Renal pelvis (tissue), 4 donors: Measurements from ENCODE around the gene RAMACL. TPM values are rescaled to one million over a fixed set of nuclear protein-coding genes. Genes with fewer than 3 reads are reported as not detected.
"Not testable (repeated sequence)": the region's sequence is repeated elsewhere in the genome, so short reads cannot be mapped to it uniquely, and the experiment has no call there.

ENCODE experiments used
- DNase-seq: peaks from one replicate; pipeline ENCODE4 v3.0.0-alpha.2; 2013
- polyA plus RNA-seq, 3 donors: library from polyadenylated mRNA; unstranded; fragments of 120-200 nt; gene quantifications; one replicate each; pipeline ENCODE4 v1.2.1, GENCODE V29; 2013; ENCODE audit not compliant: insufficient read length in 3 of 3

RAMACL gene
- polyA plus RNA-seq, 3 donors = 0.09 to 0.53 (median 0.25) TPM

GRCh38 chr6:166598441-166599138 lies 12.1 kb upstream of the RAMACL start:
- DNase-seq = no peak

DNA sequence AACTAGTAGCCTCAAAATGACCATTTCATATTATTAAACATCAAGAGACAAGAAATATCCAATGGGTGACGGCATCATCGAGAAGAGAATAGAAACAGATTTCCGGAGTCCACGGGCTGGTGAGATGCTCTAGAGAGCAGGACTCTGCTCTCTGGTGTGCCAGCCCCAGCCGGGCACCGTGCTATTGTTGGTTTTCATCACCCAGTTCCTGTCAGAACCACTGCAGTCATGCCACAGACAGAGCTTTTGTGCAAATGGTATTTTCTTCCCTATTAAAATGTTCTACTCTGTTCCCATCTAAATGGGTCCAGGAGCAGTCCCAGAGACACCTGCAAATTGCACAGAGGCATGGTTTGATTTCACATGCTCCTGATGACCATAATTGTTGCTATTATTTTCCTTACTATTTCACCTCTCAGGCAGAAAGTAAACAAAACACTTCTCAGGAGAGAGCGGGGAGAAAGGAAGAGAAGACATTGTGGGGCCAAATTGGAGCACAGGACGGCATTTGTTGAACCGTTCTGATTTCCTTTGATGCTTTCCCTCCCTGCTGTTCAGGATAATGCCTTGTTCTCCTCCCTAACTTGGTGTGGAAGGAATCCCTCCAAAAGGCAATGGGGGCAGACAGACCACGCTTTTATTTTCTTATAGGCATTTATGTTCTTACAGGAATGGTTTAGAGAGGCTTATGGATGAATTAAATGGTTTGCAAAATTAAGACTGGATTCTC lies 11.4 kb upstream of the RAMACL start:
- DNase-seq = no peak

GRCh38 chr6:166596776-166597507 lies 10.5 kb upstream of the RAMACL start:
- DNase-seq = no peak

GRCh38 chr6:166595949-166596348 lies 9.5 kb upstream of the RAMACL start:
- DNase-seq = no peak

DNA sequence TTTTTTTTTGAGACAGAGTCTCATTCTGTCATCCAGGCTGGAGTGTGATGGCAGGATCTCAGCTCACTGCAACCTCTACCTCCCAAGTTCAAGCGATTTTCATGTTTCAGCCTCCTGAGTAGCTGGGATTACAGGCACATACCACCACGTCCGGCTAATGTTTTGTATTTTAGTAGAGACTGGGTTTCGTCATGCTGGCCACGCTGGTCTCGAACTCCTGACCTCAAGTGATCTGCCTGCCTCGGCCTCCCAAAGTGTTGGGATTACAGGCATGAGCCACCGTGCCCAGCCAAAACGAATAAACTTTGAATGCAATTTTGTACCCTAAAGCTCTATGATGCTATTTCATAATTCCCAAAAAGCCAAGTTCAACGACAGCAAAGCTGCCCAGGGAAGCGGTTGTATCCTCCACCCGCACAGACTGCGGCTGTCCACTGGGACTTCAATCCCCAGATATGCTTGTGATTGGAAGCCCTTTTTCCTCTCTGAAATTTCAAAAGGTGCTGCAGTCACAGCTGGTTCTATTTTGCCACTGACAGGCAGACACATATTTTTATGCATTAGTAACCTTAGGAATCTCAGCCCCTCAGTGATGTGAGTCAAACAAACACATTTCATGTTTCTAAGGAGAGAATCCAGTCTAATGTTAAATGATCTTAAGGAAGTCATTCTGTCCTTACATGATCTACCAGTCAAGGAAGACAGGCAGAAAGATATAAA lies 8.7 kb upstream of the RAMACL start:
- no peak for DNase-seq

DNA sequence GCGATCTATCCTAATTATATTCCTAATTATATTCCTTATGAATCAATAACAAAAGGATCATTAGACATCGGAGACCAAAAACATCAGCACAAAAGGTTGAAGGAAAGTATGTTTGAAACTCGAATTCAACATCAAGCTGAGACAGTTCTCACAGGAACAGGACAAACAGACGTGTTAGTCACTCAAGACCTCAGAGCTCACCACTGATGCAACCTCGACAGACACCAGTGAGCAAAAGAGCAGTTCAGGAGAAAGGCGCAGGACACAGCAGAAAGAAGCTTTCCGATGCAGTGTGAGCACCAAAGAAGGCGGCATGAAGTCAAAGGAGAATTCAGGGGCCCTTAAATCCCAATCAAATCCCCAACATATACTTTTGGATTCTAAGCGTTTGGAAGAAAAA lies 6.3 kb upstream of the RAMACL start:
- no peak for DNase-seq

DNA sequence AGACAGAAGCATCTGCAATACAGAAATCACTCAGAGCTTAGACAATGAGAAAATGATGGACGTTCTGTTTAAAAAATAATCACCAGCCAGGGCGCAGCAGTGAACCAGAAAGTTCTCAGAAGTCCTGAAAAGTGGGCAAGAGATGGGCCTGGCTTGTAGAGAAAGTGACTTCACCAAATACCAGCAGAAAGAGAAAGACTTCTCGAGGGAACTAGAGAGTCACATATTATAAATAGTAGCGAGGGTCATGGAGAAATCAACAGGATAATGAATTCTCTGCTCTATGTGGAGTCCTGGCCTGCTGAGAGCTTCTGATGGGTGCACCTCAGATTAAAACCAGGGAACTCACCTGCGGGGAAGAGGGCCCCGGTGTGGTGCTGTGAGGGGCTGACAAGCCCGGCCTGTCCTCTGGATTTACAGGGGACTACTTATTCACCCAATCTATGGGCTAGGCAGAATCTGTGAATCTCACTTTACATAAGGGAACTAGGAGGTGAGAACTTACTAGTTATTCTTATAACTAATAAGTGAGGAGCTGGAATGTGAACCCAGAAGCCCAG lies 5.6 kb upstream of the RAMACL start:
- DNase-seq = no peak

GRCh38 chr6:166591026-166591425 lies 4.5 kb upstream of the RAMACL start:
- DNase-seq = no peak

DNA sequence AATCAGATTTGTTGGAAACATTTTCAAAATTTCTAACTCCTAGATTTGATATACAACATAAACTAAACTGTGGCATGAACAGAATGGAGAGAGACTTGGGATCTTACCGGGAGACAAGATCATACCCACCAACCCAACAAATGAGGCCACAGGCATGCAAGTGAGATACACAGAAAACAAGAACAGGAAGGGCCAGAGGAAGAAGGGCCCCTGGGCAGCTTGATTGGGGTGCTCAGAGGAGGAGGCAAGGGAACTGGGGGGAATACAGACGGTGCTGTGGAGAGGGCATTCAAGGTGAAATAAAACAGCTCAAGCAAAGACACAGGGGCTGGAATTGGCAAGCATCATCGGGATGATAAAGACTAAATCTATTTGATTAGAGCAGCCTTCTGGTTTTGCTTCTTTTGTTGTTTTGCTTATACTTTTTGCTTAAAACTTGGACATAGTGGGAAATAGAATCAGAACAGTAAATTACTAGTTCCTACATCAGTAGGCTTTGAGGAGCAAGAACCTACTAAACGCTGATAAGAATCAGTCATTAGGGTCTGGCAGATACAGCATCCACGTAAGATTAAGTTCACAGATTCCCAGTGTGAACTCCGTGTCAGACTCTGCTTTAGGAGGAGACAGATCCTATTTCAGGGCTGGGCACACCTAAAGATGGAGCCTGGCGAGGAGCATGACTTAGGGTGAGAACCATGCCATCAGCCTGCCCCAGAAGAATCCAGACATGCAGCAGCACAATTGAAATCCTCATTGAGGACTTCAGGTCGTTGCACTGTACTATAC lies 3.5 kb upstream of the RAMACL start:
- no peak for DNase-seq

- no peak for DNase-seq
Measured at GRCh38 chr6:166589337-166589731, 2.9 kb upstream of the RAMACL start.

DNA sequence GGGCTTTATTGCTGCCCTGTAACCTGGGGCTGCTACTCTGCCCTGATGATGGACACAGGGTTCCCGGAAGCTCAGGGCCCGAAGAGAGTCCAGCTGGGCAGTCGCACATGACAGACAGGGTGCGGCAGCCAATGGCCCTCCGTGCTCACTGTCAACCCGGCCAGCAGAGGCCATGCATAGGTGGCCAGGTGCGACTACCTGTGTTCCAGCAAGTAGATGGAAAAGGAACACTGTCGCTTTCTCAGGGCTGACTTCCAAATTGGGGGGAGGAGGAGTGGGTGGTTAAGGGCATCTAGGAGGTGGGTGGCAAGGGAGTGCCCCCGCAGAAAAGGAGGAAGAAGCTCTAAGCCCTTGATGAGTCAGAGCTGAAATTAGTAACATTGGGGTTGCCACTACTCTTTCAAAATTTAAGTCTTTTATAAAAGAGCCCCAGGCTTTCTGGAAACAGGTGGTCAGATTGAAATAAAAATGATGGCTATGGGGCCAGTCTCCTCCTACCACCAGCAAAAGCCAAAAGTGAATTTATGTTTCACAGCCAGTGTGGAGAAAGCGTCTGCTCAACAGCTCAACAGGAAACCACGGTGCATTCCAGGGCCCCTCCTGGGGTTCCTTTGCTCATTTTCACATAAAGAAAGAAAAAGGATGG lies 2.3 kb upstream of the RAMACL start:
- DNase-seq = no peak

GRCh38 chr6:166587631-166588413 lies 1.3 kb upstream of the RAMACL start:
- no peak for DNase-seq

- no peak for DNase-seq
Measured at GRCh38 chr6:166584853-166585429, 1.5 kb downstream of the RAMACL start.

DNA sequence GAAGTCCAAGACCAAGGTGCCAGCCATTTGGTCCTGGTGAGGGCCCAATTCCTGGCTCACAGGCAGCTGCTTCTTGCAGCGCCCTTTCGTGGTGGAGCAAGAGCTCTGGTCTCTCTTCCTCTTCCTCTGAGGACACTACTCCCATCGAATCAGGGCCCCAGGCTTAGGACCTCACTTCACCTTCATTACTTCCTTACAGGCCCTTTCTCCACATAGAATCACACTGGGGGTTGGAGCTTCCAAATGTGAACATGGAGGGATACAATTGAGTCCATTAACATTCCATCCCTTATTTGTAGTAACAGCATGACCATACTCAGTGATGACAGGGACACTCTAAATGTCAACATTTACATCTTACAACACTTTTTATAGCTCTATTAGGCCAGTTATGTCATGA lies 2.3 kb downstream of the RAMACL start:
- DNase-seq = no peak

DNA sequence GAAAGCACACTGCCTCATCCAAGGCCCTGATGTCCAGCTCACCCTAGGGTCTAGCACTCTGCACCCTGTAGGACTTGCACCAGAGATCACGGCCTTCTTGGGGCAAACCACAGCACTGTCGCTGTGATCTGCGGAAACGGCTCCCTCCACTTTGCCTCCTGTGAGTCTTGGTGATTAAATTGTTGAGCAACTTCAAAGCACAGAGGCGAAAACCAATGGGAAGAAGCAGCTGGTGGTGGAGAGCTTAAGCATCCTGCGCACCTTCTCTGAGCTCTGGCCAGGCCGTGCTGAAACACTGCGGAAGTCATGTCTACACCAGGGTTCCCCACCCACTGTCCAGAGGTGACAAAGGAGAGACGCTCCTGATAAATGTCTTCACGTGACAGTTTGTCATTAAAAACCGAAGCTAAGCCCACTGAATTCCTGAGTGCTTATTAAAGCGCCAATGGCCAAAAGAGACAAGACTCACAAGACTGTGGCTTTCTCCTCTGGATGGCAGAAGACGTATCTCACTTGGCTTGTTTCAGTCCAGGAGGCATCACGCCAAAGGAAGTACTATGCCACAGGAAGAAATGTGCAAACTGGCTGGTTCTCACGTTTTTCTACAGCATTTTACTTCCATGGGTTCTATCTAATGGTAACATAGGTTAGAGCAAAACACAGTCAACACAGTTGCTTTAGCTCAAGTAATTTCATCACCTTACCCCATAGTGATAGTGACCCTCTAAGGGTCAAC lies 3.1 kb downstream of the RAMACL start:
- DNase-seq = no peak

DNA sequence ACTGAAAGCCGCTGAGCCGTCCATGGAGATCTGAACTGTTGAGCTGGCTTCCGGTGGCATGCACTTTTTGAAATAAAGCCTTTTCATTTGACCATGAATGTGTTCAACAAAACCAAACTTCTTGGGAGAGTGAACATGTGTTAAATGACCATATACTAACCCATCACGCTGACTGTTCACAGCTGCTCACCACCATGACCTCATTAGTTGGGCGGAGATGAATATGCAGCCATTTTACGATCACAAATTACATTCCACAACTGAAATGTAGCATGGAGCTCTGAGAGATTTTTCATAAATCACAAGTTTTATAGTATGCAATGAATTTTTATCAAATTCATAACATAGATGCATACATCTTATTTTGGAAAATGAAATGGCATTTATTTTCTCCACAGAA lies 4.2 kb downstream of the RAMACL start:
- DNase-seq = peak; percentile 82

- DNase-seq = not testable (repeated sequence)
Measured at GRCh38 chr6:166581801-166582200, 4.7 kb downstream of the RAMACL start.

- DNase-seq = no peak
Measured at GRCh38 chr6:166581091-166581511, 5.4 kb downstream of the RAMACL start.
